Inflammatory macrophage (primary cell): ENCODE data around the gene PLOD2.

Source experiments
- DNase-seq, 2 donors: peaks; one replicate each; pipeline ENCODE4 v3.0.0-alpha.2; 2020 to 2022

PLOD2 gene

DNA sequence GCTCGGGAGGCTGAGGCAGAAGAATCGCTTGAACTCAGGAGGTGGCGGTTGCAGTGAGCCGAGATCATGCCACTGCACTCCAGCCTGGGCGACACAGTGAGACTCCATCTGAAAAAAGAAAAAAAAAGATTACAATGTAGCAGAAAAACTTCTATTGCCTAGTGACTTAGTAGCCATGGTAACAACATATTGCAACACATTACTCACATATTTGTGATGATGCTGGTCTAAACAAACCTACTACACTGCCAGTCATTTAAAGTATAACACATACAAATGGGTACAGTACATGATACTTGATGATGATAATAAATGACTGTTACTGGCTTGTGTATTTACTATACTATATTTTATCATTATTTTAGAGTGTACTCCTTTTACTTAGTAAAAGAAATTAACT, 125.6 kb downstream of the PLOD2 start:
- DNase-seq: no peak

- DNase-seq: no peak
These were observed 127.0 kb downstream of the PLOD2 start for GRCh38 chr3:146033950-146034349.

DNA sequence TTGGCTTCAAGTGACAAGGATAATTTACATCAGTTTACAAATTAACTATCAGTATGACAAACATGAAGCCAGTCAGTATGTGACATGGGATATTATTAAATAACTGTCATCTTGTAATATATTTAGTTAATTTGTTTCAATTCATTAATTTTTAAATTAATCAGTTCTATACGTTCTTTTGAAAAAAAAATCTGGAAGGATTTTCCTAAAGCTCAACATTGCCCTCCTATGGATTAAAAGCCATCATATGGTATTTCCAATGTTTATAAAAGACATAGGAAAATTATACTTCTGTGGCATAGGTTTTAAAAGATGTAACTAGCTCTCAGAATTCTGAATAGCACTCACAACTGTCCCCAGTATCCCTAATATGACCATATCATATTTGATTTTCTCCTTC, 134.4 kb downstream of the PLOD2 start:
- no peak for DNase-seq

- no peak for DNase-seq
These were observed 136.7 kb downstream of the PLOD2 start for GRCh38 chr3:146024260-146024659.

GRCh38 chr3:146020969-146021368, 140.0 kb downstream of the PLOD2 start:
- DNase-seq: no peak

GRCh38 chr3:146019508-146019907, 141.5 kb downstream of the PLOD2 start:
- DNase-seq: no peak
